ENCODE data around the gene TIA1.

GRCh38 chr2:70192516-70192915, 55.9 kb downstream of the TIA1 start:
- TF ChIP-seq CTCF (conservative IDR thresholded peaks at IDR 0.05; ENCODE audit: low read depth, low read length) (no peak), EZH2phosphoT487 (IDR thresholded peaks at IDR 0.05; ENCODE audit: borderline replicate concordance, low read length) (no peak)
